Stimulated activated CD8-positive, alpha-beta memory T cell treated with anti-CD3 and anti-CD28 coated beads, Interleukin-15, amount 100 ng/mL, for 48 hours (primary cell): ENCODE results near the gene MYO1E.
"Not testable (repeated sequence)": the region's sequence is repeated elsewhere in the genome, so short reads cannot be mapped to it uniquely, and the experiment has no call there.

Experiments
- DNase-seq, 2 donors: peaks; one replicate each; pipeline ENCODE4 v3.0.0-alpha.2; 2020; ENCODE audit warnings: low read depth in 2 of 2

MYO1E gene

GRCh38 chr15:59350421-59350732 is 22.3 kb downstream of the MYO1E start:
- no peak for DNase-seq

DNA sequence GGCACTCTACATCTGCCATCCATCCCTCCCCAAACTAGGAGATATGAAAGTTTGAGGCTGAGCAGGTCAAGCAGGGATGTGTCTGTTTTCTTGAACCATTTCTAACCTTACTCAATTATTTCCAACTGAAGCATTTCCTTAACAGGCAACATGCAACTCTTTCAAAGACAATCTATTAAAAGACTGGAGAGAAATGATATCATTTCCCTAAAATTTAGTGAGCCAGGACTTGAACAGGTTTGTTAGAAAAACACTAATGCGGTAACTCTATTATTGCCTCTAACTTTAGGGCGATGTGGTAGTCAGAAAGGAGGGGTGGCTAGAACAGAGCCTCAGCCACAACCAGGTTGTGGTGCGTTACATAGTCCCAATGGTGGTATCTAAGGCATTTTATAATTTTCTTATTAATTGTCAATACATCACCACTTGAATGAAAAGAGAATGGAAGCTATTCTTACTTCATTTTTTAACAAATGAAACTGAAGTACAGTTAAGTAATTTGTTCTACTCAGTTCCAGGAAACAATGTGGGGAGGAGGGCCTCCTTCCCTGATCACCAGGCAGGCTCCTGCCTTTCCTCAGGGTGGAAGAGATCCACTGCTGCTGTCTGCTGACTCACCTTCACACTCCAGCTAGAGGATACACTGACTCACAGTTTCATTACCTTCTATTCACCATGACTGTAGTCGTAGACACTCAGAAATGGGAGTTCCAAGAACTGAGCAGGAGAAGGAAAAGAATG is 22.8 kb downstream of the MYO1E start:
- DNase-seq, result no peak

- no peak for DNase-seq
These were observed 24.8 kb downstream of the MYO1E start for GRCh38 chr15:59347915-59348314.

- no peak for DNase-seq
These were observed 25.7 kb downstream of the MYO1E start for GRCh38 chr15:59346951-59347350.

DNA sequence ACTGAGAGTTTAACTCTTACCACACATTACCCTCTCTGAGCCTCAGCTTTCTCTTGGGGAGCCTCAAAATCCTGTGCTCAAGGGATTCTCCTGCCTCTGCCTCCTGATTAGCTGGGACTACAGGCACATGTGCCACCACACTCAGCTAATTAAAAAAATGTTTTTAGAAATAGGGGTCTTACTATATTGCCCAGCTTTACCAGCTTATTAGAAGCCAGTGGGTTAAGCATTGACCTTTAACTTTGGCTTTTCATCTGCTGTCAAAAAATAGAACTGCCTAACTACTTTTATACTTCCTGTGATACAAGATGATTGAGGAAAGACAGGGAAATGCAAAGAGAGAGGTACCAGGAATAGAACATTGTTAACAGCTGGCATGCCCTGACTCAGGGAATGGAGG is 27.3 kb downstream of the MYO1E start:
- no peak for DNase-seq

GRCh38 chr15:59344311-59344710 is 28.4 kb downstream of the MYO1E start:
- no peak for DNase-seq

- no peak for DNase-seq
These were observed 32.3 kb downstream of the MYO1E start for GRCh38 chr15:59340325-59340724.

- no peak for DNase-seq
These were observed 33.4 kb downstream of the MYO1E start for GRCh38 chr15:59339252-59339672.

GRCh38 chr15:59338414-59338813 is 34.3 kb downstream of the MYO1E start:
- no peak for DNase-seq

DNA sequence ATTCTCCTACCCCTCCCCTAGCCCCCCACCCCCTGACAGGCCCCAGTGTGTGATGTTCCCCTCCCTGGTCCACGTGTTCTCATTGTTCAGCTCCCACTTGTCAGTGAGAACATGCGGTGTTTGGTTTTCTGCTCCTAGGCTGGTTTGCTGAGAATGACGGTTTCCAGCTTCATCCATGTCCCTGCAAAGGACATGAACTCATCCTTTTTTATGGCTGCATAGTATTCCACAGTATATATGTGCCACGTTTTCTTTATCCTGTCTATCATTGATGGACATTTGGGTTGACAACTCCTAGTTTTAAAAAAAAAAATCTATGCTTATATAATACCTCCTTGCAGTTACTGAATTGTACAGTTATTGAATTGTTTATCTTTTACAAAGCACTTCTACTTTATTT is 35.9 kb downstream of the MYO1E start:
- DNase-seq, result not testable (repeated sequence)

DNA sequence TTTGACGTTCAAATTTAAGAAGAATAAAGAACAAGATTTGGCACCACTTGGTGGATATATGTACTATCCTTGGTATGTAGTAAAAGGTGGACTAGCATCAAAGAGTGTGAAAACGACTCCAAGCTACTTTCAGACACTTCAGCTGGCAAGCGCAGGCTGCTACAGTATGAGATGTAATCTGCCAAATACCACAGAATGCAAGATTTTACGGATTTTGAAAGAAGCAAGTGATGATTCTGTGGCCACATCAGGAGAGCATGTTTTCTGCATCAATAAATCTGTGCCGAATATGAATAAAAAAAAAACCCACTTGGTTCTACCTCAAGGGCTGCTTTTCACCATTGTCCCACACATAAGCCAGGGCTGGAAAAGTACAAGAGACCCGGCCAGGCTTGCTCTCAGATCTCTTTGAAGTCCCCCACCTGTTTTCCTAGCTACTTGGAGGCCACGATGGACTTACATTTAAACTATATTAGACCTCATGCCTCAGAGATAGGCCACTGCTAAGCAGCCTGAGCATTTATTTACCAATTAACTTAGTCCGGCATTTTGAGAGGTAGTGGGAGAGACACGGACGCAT is 37.4 kb downstream of the MYO1E start:
- DNase-seq, result no peak

DNA sequence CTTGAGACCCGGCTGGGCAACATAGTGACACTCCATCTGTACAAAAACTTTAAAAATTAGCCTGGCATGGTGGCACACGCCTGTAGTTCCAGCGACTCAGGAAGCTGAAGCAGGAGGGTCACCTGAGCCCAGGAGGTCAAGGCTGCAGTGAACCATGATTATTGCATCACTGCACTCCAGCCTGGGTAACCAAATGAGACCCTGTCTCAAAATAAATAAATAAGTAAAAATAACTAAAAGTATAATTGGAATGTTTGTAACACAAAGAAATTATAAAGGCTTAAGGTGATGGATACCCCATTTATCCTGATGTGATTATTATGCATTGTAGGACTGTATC is 38.6 kb downstream of the MYO1E start:
- DNase-seq, result no peak

GRCh38 chr15:59333401-59334075 is 39.1 kb downstream of the MYO1E start:
- no peak for DNase-seq

DNA sequence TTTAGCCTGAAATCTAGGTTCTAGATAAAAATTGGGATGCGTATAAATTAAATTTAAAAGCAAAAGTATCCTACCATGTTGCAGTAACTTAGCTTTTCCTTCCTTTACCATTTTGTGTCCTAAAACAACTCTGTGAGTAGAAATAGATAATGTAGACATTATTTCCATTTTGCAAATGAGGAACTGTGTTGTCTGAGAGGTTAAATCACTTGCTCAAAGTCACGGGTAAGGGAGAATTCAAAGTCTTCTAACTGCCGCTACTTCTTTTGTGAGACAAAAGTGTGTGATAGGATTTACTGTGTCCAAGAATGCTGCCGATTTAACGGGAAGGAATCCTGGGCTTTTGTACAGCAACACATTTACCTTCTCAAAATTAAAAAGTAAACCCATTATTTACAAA is 40.7 kb downstream of the MYO1E start:
- no peak for DNase-seq

DNA sequence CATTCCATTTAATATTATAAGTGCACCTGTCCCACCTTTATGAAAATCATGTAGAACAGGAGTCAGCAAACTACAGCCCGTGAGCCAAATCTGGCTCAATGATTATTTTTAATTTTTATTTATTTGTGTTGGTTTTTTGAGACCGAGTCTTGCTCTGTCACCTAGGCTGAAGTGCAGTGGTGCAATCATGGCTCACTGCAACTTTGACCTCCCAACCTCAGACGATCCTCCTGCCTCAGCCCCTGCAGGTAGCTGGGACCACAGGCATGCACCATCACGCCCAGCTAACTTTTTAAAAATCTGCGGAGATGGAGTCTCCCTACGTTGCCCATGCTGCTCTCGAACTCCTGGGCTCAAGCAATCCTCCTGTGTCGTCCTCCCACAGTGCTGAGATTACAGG is 42.0 kb downstream of the MYO1E start:
- DNase-seq, result no peak

- no peak for DNase-seq
These were observed 42.9 kb downstream of the MYO1E start for GRCh38 chr15:59329570-59330350.

DNA sequence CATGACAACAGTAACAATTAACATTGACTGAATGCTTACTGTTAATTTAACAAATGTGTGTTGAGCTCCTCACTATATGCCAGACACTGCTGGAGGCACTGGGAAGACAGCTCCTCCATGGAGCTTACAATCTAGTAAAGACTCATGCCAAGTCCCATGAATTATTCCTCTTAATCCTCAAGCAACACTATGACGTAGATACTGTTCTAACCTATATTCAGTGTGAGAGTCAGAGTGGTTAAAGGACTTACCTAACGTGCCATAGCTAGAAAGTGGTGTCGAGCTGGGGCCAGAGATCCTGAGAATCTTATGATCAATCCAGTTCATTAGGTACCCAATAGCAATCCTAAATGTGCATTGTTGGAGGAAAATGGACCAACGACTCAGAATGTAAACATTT is 43.6 kb downstream of the MYO1E start:
- no peak for DNase-seq

DNA sequence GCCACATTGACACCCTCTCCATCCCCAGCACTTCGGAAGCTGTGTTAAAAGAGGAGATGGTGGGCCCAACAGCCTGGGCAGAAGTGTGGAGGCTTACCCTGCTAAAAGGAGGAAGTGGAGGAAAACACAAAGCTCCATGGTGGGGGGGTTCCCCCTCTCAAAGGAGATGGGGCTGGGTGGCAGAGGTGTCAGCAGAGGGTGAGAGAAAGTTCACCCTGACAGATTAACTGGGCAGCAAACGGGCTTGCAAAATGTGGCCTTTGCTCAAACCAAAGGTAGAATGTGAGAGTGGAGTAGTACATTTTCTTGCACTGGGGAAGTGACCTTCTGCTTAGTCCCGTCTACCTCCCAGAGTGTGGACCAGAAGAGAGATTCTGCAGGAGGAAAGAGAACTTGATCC is 44.7 kb downstream of the MYO1E start:
- DNase-seq, result no peak

DNA sequence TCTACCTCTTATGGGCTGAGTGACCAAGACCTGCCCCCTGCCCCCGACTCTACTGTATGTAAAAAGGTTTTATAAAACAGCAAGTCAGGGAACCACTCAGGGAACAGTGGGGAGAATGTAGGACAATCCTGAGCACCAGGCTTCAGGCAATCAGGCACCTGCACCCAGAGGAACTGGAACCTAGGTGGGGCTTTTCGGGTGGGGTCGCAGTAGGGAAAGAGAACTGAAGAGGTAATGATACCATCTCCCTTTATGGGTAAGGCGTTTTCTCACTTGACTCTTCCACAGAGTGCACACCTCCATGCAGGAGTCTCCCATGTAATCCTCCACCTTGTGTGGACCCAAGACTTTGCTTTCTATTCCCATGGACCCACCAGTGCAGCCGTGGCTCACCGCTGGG is 45.8 kb downstream of the MYO1E start:
- no peak for DNase-seq

- DNase-seq, result no peak
These were observed 50.5 kb downstream of the MYO1E start for GRCh38 chr15:59322056-59322759.

- no peak for DNase-seq
These were observed 51.5 kb downstream of the MYO1E start for GRCh38 chr15:59321000-59321689.
